Measurements from ENCODE around the gene MAGOH. TPM values are rescaled to one million over a fixed set of nuclear protein-coding genes. Genes with fewer than 3 reads are reported as not detected.

Gene MAGOH
- total and polyA plus RNA-seq, 9 of the 15 experiments (the other 6 are each of a cell fraction or from before 2014, with no cell fraction given): 102 to 342 (median 135) TPM

GRCh38 chr1:53196485-53197290 is 41.6 kb downstream of the MAGOH start, which contains the start of gene CPT2 (continued):
- TF ChIP-seq ZNF639 (CRISPR knock-in tag; conservative IDR thresholded peaks at IDR 0.05 in 1 of 2, IDR thresholded peaks at IDR 0.05 in 1 of 2) (peak in 1 of 2 experiments; percentile 84; a peak in 2 of 4 replicates), BHLHE40 (IDR thresholded peaks at IDR 0.05; ENCODE audit: low read length) (peak; percentile 69), TGIF2 (CRISPR knock-in tag; IDR thresholded peaks at IDR 0.05) (0 out of 2 replicates have a peak, but pooled peaks have one; percentile 55), ZNF561 (CRISPR knock-in tag; conservative IDR thresholded peaks at IDR 0.05) (0 out of 2 replicates have a peak, but pooled peaks have one; percentile 4), ZNF41 (CRISPR knock-in tag; conservative IDR thresholded peaks at IDR 0.05) (no peak), KLF13 (tag; IDR thresholded peaks at IDR 0.05; ENCODE audit: borderline replicate concordance, low read depth) (peak; percentile 40; the same call in 1 of the 2 replicates), ZBTB11 (CRISPR knock-in tag; IDR thresholded peaks at IDR 0.05) (peak in 2 of 3 experiments; percentile 62 to 85; a peak in 3 of 6 replicates), ZFP91 (CRISPR knock-in tag; IDR thresholded peaks at IDR 0.05) (0 out of 2 replicates have a peak, but pooled peaks have one; percentile 37), ZNF232 (CRISPR knock-in tag; IDR thresholded peaks at IDR 0.05) (no peak), HOXB6 (CRISPR knock-in tag; IDR thresholded peaks at IDR 0.05; ENCODE audit: borderline replicate concordance) (no peak), ATF3 (IDR thresholded peaks at IDR 0.05) (no peak), ATF3 (CRISPR knock-in tag; conservative IDR thresholded peaks at IDR 0.05) (no peak), HINFP (tag; conservative IDR thresholded peaks at IDR 0.05; ENCODE audit: low read depth) (no peak), TAF7 (tag; IDR thresholded peaks at IDR 0.05) (no peak), FOSL1 (tag; conservative IDR thresholded peaks at IDR 0.05) (no peak), MTA3 (IDR thresholded peaks at IDR 0.05; ENCODE audit: borderline replicate concordance) (peak; percentile 81; the same call in 1 of the 2 replicates)

Measured in K562 (cell line).